GM21526 (cell line): ENCODE data around the gene ZNF217.
A peak's percentile ranks its signal among the peaks of the same experiment; 100 is the strongest.
"Not testable (repeated sequence)": the region's sequence is repeated elsewhere in the genome, so short reads cannot be mapped to it uniquely, and the experiment has no call there.

Source experiments
- ATAC-seq: cut with Tn5 transposase; IDR thresholded peaks from one replicate; pipeline ENCODE4 v1.9.1; 2021; ENCODE audit warnings: moderate library complexity; ENCODE audit not compliant: unreplicated experiment, low FRiP score

ZNF217 gene

GRCh38 chr20:53593466-53594007 lies at the start of gene ZNF217:
TSS of gene ZNF217 (minus strand) at chr20:53593839. CDS start at chr20:53582826, 11,013 bp downstream.
- ATAC-seq: peak; percentile 19

- ATAC-seq: peak; percentile 95
Measured at GRCh38 chr20:53643031-53643832, 49.6 kb upstream of the ZNF217 start.

- peak; percentile 33 for ATAC-seq
Measured at GRCh38 chr20:53642196-53643030, 48.8 kb upstream of the ZNF217 start.

GRCh38 chr20:53639647-53640440 lies 46.2 kb upstream of the ZNF217 start:
- no peak for ATAC-seq

- no peak for ATAC-seq
Measured at GRCh38 chr20:53639128-53639527, 45.5 kb upstream of the ZNF217 start.

- not testable (repeated sequence) for ATAC-seq
Measured at GRCh38 chr20:53637310-53637709, 43.7 kb upstream of the ZNF217 start.

- no peak for ATAC-seq
Measured at GRCh38 chr20:53636540-53637097, 43.0 kb upstream of the ZNF217 start.

- no peak for ATAC-seq
Measured at GRCh38 chr20:53635221-53635620, 41.6 kb upstream of the ZNF217 start.

GRCh38 chr20:53631909-53632662 lies 38.4 kb upstream of the ZNF217 start:
- ATAC-seq: no peak

GRCh38 chr20:53629436-53629835 lies 35.8 kb upstream of the ZNF217 start:
- no peak for ATAC-seq

- not testable (repeated sequence) for ATAC-seq
Measured at GRCh38 chr20:53628758-53629157, 35.1 kb upstream of the ZNF217 start.

- no peak for ATAC-seq
Measured at GRCh38 chr20:53628076-53628475, 34.4 kb upstream of the ZNF217 start.

GRCh38 chr20:53627001-53627400 lies 33.4 kb upstream of the ZNF217 start:
- not testable (repeated sequence) for ATAC-seq

- no peak for ATAC-seq
Measured at GRCh38 chr20:53626584-53626983, 32.9 kb upstream of the ZNF217 start.

- no peak for ATAC-seq
Measured at GRCh38 chr20:53625311-53626129, 31.9 kb upstream of the ZNF217 start.

GRCh38 chr20:53624927-53625250 lies 31.2 kb upstream of the ZNF217 start:
- ATAC-seq: not testable (repeated sequence)

GRCh38 chr20:53623454-53624211 lies 30.0 kb upstream of the ZNF217 start:
- ATAC-seq: peak; percentile 41

- ATAC-seq: no peak
Measured at GRCh38 chr20:53623134-53623453, 29.5 kb upstream of the ZNF217 start.
